Endothelial cell of umbilical vein (primary cell): ENCODE measurements around the gene TM7SF2. TPM values are rescaled to one million over a fixed set of nuclear protein-coding genes. Genes with fewer than 3 reads are reported as not detected.

Experiments
- BruUV-seq: library from RNA; stranded (reverse); fragments of 400-500 nt; replicated peaks from 2 replicates; lab custom pipeline; 2021; lab: Mats Ljungman, UMichigan
- CTCF ChIA-PET: fragments of 300-600, 350-600 bp; sonication (Branson Sonifier 250); formaldehyde crosslinking; loops from one replicate; lab custom pipeline; 2021; ENCODE audit warnings: antibody characterized with exemption, inconsistent platforms; lab: Charles Lee
- POLR2A ChIA-PET: fragments of 300-600, 350-600 bp; sonication (Branson Sonifier 250); formaldehyde crosslinking; loops from one replicate; lab custom pipeline; 2021; ENCODE audit warnings: antibody characterized with exemption, inconsistent platforms; lab: Charles Lee
- DNase-seq: peaks from one replicate; pipeline ENCODE4 v3.0.0-alpha.2; 2011; ENCODE audit warnings: low read depth, low spot score
- FAIRE-seq: peaks from 2 replicates; lab custom pipeline; 2011; peaks lifted over from hg19 to GRCh38; lab: Jason Lieb, UNC
- H2AFZ ChIP-seq: 2 replicates; pipeline ENCODE4 v1.6.0; 2012; ENCODE audit warnings: low read depth, low read length, control low read depth, inconsistent platforms
- H3K27ac ChIP-seq: 2 replicates; pipeline ENCODE4 v1.5.1; 2011; ENCODE audit warnings: low read depth, mild to moderate bottlenecking, control low read depth, low read length, moderate library complexity; ENCODE audit not compliant: insufficient read depth
- H3K27me3 ChIP-seq, 2 experiments: 2 replicates each; pipeline versions ENCODE4 v1.6.0 to v1.6.1; 2011; ENCODE audit warnings: low read length in 2 of 2, mixed read lengths in 1 of 2; ENCODE audit not compliant: control insufficient read depth in 2 of 2, insufficient read depth in 2 of 2
- H3K36me3 ChIP-seq, 2 experiments: 2 replicates in 1 of 2; 3 replicates in 1 of 2; pipeline ENCODE4 v1.5.1; 2011; ENCODE audit warnings: low read length in 2 of 2, mild to moderate bottlenecking in 1 of 2, moderate library complexity in 1 of 2; ENCODE audit not compliant: control insufficient read depth in 2 of 2, insufficient read depth in 2 of 2; ENCODE audit errors: extremely low read depth in 1 of 2
- H3K4me1 ChIP-seq: 3 replicates; pipeline ENCODE4 v1.5.1; 2011; ENCODE audit warnings: mild to moderate bottlenecking, low read length; ENCODE audit not compliant: control insufficient read depth, insufficient read depth; ENCODE audit errors: extremely low read depth
- H3K4me2 ChIP-seq: 2 replicates; pipeline ENCODE4 v1.6.1; 2011; ENCODE audit warnings: low read length, control low read depth, mixed read lengths; ENCODE audit not compliant: insufficient read depth
- H3K4me3 ChIP-seq, 3 experiments: fragments of 200-600 bp in 1 of 3; sonication (generic), shearing (Covaris generic) in 1 of 3; replicated peaks in 1 of 3; 2 replicates each; pipeline ENCODE4 v1.5.1; 2011 to 2016; ENCODE audit warnings: control low read depth in 3 of 3, low read length in 3 of 3, mild to moderate bottlenecking in 2 of 3, inconsistent platforms in 1 of 3, low read depth in 1 of 3, moderate library complexity in 1 of 3; ENCODE audit not compliant: insufficient read depth in 1 of 3
- H3K79me2 ChIP-seq: 2 replicates; pipeline ENCODE4 v1.6.0; 2012; ENCODE audit warnings: low read length, inconsistent platforms; ENCODE audit not compliant: control insufficient read depth, insufficient read depth
- H3K9ac ChIP-seq: replicated peaks from 2 replicates; pipeline ENCODE3; 2011; ENCODE audit warnings: low read length, control low read depth; ENCODE audit not compliant: insufficient read depth; ENCODE audit errors: extremely low read depth
- H3K9me1 ChIP-seq: replicated peaks from 3 replicates; pipeline ENCODE4 v1.6.0; 2011; ENCODE audit warnings: mild to moderate bottlenecking, low read length; ENCODE audit not compliant: control insufficient read depth, insufficient read depth; ENCODE audit errors: extremely low read depth
- H3K9me3 ChIP-seq: replicated peaks from 2 replicates; pipeline ENCODE4 v1.5.1; 2012; ENCODE audit warnings: low read length, inconsistent platforms; ENCODE audit not compliant: control insufficient read depth, insufficient read depth
- H4K20me1 ChIP-seq: replicated peaks from 2 replicates; pipeline ENCODE3; 2011; ENCODE audit warnings: mild to moderate bottlenecking, low read length; ENCODE audit not compliant: control insufficient read depth, insufficient read depth; ENCODE audit errors: extremely low read depth
- EZH2 ChIP-seq: IDR thresholded peaks from 2 replicates; pipeline ENCODE4 v1.6.1; 2012; ENCODE audit warnings: borderline replicate concordance, low read depth, mild to moderate bottlenecking, moderate library complexity, low read length, inconsistent platforms; ENCODE audit not compliant: severe bottlenecking
- FOS ChIP-seq: IDR thresholded peaks from 2 replicates; pipeline ENCODE4 v1.6.1; 2011; ENCODE audit warnings: mild to moderate bottlenecking, low read length, moderate library complexity, borderline replicate concordance; ENCODE audit not compliant: insufficient read depth
- GATA2 ChIP-seq: IDR thresholded peaks from 2 replicates; pipeline ENCODE4 v1.7.0; 2011; ENCODE audit warnings: low read depth, mild to moderate bottlenecking, moderate library complexity, mixed read lengths, low read length; ENCODE audit not compliant: insufficient read length, insufficient read depth
- JUN ChIP-seq: IDR thresholded peaks from 2 replicates; pipeline ENCODE4 v1.6.1; 2011; ENCODE audit warnings: borderline replicate concordance, low read depth; ENCODE audit not compliant: insufficient read length, insufficient read depth
- MYC ChIP-seq: IDR thresholded peaks from one replicate; pipeline ENCODE4 v1.6.1; 2011; ENCODE audit warnings: mild to moderate bottlenecking, low read depth, low read length
- POLR2A ChIP-seq: IDR thresholded peaks from 2 replicates; pipeline ENCODE4 v1.6.1; 2012; ENCODE audit warnings: low read depth, mild to moderate bottlenecking, control low read depth, low read length
- POLR2AphosphoS5 ChIP-seq: IDR thresholded peaks from 2 replicates; pipeline ENCODE4 v1.6.1; 2012; ENCODE audit warnings: low read depth, mild to moderate bottlenecking, control low read depth, low read length, moderate library complexity; ENCODE audit not compliant: insufficient read depth
- dilution Hi-C: fragments of 300-500 bp; cut with MboI; formaldehyde crosslinking; loops from one replicate; pipeline ENCODE4 v1.15.0; 2019; ENCODE audit warnings: low sequenced_read_pairs; ENCODE audit not compliant: extremely low pct_ligation_motif_present
- intact Hi-C: fragments of 100-400 bp; cut with micrococcal nuclease; formaldehyde crosslinking; loops from one replicate; pipeline ENCODE4 v1.10.0; 2022
- polyA plus RNA-seq, 4 experiments: library from polyadenylated mRNA; depleted of rRNA in 3 of 4; stranded (reverse) in 3 of 4; unstranded in 1 of 4; fragments of >200 nt; gene quantifications; 2 replicates each; pipeline versions ENCODE4 v1.2.1 to v1.2.3, GENCODE V29; 2011 to 2012; ENCODE audit warnings: missing spikeins in 1 of 4
- total RNA-seq: library from RNA; stranded (reverse); gene quantifications from 2 replicates; pipeline ENCODE4 v1.2.3, GENCODE V29; 2021
- TF ChIP-seq, protein P1 (sequence below), 2 donors: IDR thresholded peaks; 1 replicate in 1 of 2; 2 replicates in 1 of 2; pipeline ENCODE4 v1.5.1; 2011; ENCODE audit warnings: low read length in 2 of 2, mild to moderate bottlenecking in 2 of 2, moderate library complexity in 2 of 2, control low read depth in 1 of 2, inconsistent platforms in 1 of 2, low read depth in 1 of 2; ENCODE audit not compliant: insufficient read depth in 1 of 2; ENCODE audit errors: extremely low read depth in 1 of 2
- TF ChIP-seq, protein P2 (sequence below): IDR thresholded peaks from 2 replicates; pipeline ENCODE4 v1.6.1; 2011; ENCODE audit not compliant: insufficient read depth, insufficient read length

The TM7SF2 gene
- total and polyA plus RNA-seq, 2 donors (not counting 3 experiments of a cell fraction or from before 2014, with no cell fraction given) = 11.6 to 47.1 TPM

- H3K27me3 ChIP-seq = peaks cover 2 to 4% of the 10 kb centered on the region in 2 experiments
- H4K20me1 ChIP-seq = no peaks in the 10 kb centered on the region
- no TSS peak for BruUV-seq
- H2AFZ ChIP-seq = no peak overlapping the region
- dilution Hi-C loops = no loop called here
- ChIA-PET CTCF (interaction anchor here (1.0 to 1.4 kb wide), 2 partner anchors 8 to 22 kb away, joined by 3 to 4 read pairs; no protein-coding TSS in a partner anchor), POLR2A (interaction anchor here (0.6 kb wide), 1 partner anchor 8 kb away, joined by 4 read pairs; no protein-coding TSS in a partner anchor)
- H3K9me1 ChIP-seq = no peaks in the 10 kb centered on the region
- no peak overlapping the region for H3K4me2 ChIP-seq
- TF ChIP-seq POLR2A (no peak), JUN (no peak), POLR2AphosphoS5 (no peak), EZH2 (no peak), FOS (no peak), GATA2 (no peak), MYC (no peak)
- TF ChIP-seq, protein P1, sequence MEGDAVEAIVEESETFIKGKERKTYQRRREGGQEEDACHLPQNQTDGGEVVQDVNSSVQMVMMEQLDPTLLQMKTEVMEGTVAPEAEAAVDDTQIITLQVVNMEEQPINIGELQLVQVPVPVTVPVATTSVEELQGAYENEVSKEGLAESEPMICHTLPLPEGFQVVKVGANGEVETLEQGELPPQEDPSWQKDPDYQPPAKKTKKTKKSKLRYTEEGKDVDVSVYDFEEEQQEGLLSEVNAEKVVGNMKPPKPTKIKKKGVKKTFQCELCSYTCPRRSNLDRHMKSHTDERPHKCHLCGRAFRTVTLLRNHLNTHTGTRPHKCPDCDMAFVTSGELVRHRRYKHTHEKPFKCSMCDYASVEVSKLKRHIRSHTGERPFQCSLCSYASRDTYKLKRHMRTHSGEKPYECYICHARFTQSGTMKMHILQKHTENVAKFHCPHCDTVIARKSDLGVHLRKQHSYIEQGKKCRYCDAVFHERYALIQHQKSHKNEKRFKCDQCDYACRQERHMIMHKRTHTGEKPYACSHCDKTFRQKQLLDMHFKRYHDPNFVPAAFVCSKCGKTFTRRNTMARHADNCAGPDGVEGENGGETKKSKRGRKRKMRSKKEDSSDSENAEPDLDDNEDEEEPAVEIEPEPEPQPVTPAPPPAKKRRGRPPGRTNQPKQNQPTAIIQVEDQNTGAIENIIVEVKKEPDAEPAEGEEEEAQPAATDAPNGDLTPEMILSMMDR (IDR thresholded peaks at IDR 0.05; ENCODE audit: extremely low read depth in 1 of 2, insufficient read depth in 1 of 2, low read depth in 1 of 2, low read length in 2 of 2) = no peak
- TF ChIP-seq, protein P2, sequence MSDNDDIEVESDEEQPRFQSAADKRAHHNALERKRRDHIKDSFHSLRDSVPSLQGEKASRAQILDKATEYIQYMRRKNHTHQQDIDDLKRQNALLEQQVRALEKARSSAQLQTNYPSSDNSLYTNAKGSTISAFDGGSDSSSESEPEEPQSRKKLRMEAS = no peak
- intact Hi-C loops = no loop called here
- no peak overlapping the region for H3K4me3 ChIP-seq
- no peaks in the 10 kb centered on the region for H3K36me3 ChIP-seq
- H3K9ac ChIP-seq = no peak overlapping the region
- no peaks in the 10 kb centered on the region for H3K9me3 ChIP-seq
- no peak for DNase-seq
- H3K79me2 ChIP-seq = no peaks in the 10 kb centered on the region
- no peak for FAIRE-seq
- H3K27ac ChIP-seq = no peak overlapping the region
- no peaks in the 10 kb centered on the region for H3K4me1 ChIP-seq
These were observed 45.3 kb downstream of the TM7SF2 start for GRCh38 chr11:65156926-65157325.
